HCT116 (cell line): ENCODE measurements around the gene G0S2. TPM values are rescaled to one million over a fixed set of nuclear protein-coding genes. Genes with fewer than 3 reads are reported as not detected.

Experiments used
- ATAC-seq: fragments of 200-7000 bp; cut with Tn5 transposase; 2 replicates; pipeline ENCODE4 v1.9.1; 2020; ENCODE audit warnings: mild to moderate bottlenecking, moderate library complexity
- BruUV-seq: library from RNA; stranded (reverse); fragments of 400-500 nt; replicated peaks from 2 replicates; lab custom pipeline; 2021; lab: Mats Ljungman, UMichigan
- CTCF ChIA-PET: fragments of 300-600 bp; sonication (Branson Sonifier 250); formaldehyde crosslinking; loops from one replicate; lab custom pipeline; 2021; ENCODE audit warnings: antibody characterized with exemption; lab: Charles Lee
- POLR2A ChIA-PET: fragments of 300-600, 350-600 bp; sonication (Branson Sonifier 250); formaldehyde crosslinking; loops from one replicate; lab custom pipeline; 2021; ENCODE audit warnings: antibody characterized with exemption; lab: Charles Lee
- RAD21 ChIA-PET, 2 experiments: fragments of 300-600 bp; sonication (Branson Sonifier 250); formaldehyde crosslinking; loops; one replicate each; lab custom pipeline; 2023; ENCODE audit warnings: low total read pairs in 2 of 2; ENCODE audit not compliant: uncharacterized antibody in 2 of 2, unreplicated experiment in 2 of 2, low non-redundant PET in 1 of 2; lab: Charles Lee
- DNase-seq: peaks from one replicate; pipeline ENCODE4 v3.0.0-alpha.2; 2010; ENCODE audit warnings: low read depth, low spot score
- H2AFZ ChIP-seq: fragments of 200-600 bp; shearing (Covaris generic), sonication (generic); 2 replicates; pipeline ENCODE4 v1.6.1; 2017; ENCODE audit warnings: low read depth, mixed run types, mixed read lengths, antibody characterized with exemption, low read length; ENCODE audit not compliant: poor library complexity, severe bottlenecking
- H3K27ac ChIP-seq: 2 replicates; pipeline ENCODE4 v1.5.1; 2012; ENCODE audit warnings: low read depth, low read length
- H3K27me3 ChIP-seq: fragments of 200-600 bp; sonication (generic); 2 replicates; pipeline ENCODE4 v1.6.1; 2016; ENCODE audit warnings: mixed run types, low read length, mixed read lengths; ENCODE audit not compliant: insufficient read depth
- H3K36me3 ChIP-seq, 2 experiments: fragments of 200-500 bp in 1 of 2; fragments of 200-600 bp in 1 of 2; sonication (Bioruptor generic) in 1 of 2; sonication (generic) in 1 of 2; 2 replicates each; pipeline versions ENCODE4 v1.5.1 to v1.6.1; 2014 to 2016; ENCODE audit warnings: low read length in 2 of 2, inconsistent platforms in 1 of 2, mixed read lengths in 1 of 2, mixed run types in 1 of 2; ENCODE audit not compliant: insufficient read depth in 2 of 2, control insufficient read depth in 1 of 2
- H3K4me1 ChIP-seq, 2 experiments: fragments of 200-600 bp in 1 of 2; sonication (generic) in 1 of 2; 2 replicates each; pipeline versions ENCODE4 v1.5.1 to v1.6.1; 2012 to 2017; ENCODE audit warnings: low read length in 2 of 2, inconsistent platforms in 1 of 2, mild to moderate bottlenecking in 1 of 2, mixed read lengths in 1 of 2, mixed run types in 1 of 2, moderate library complexity in 1 of 2; ENCODE audit not compliant: insufficient read depth in 2 of 2, control insufficient read depth in 1 of 2
- H3K4me2 ChIP-seq: fragments of 200-600 bp; sonication (generic); 2 replicates; pipeline ENCODE4 v1.6.1; 2017; ENCODE audit warnings: mixed run types, low read length, mixed read lengths
- H3K4me3 ChIP-seq, 2 experiments: fragments of 200-600 bp in 1 of 2; sonication (generic) in 1 of 2; replicated peaks in 1 of 2; 2 replicates each; pipeline ENCODE4 v1.5.1; 2011 to 2016; ENCODE audit warnings: low read length in 2 of 2, control low read depth in 1 of 2, low read depth in 1 of 2, mild to moderate bottlenecking in 1 of 2, mixed read lengths in 1 of 2, mixed run types in 1 of 2
- H3K79me2 ChIP-seq: fragments of 200-600 bp; sonication (generic); 2 replicates; pipeline ENCODE4 v1.6.1; 2017; ENCODE audit warnings: mild to moderate bottlenecking, mixed run types, low read length, moderate library complexity, mixed read lengths; ENCODE audit not compliant: insufficient read depth
- H3K9ac ChIP-seq: fragments of 200-600 bp; sonication (generic); 2 replicates; pipeline ENCODE4 v1.6.1; 2016; ENCODE audit warnings: low read length, mixed read lengths
- H3K9me2 ChIP-seq: fragments of 200-600 bp; sonication (generic), shearing (Covaris generic); 2 replicates; pipeline ENCODE4 v1.6.1; 2017; ENCODE audit warnings: mixed run types, mild to moderate bottlenecking, moderate library complexity; ENCODE audit not compliant: insufficient read depth
- H3K9me3 ChIP-seq, 2 experiments: fragments of 200-500 bp in 1 of 2; fragments of 200-600 bp in 1 of 2; sonication (Bioruptor generic) in 1 of 2; sonication (generic) in 1 of 2; 2 replicates each; pipeline ENCODE4 v1.6.1; 2014 to 2017; ENCODE audit warnings: low read length in 2 of 2, mixed read lengths in 2 of 2, inconsistent platforms in 1 of 2, low read depth in 1 of 2, mild to moderate bottlenecking in 1 of 2, mixed run types in 1 of 2, moderate library complexity in 1 of 2; ENCODE audit not compliant: control insufficient read depth in 1 of 2, insufficient read depth in 1 of 2
- H4K20me1 ChIP-seq: fragments of 200-600 bp; sonication (generic), shearing (Covaris generic); 2 replicates; pipeline ENCODE4 v1.6.1; 2017; ENCODE audit warnings: mixed run types, mild to moderate bottlenecking, moderate library complexity; ENCODE audit not compliant: insufficient read depth
- ELF1 ChIP-seq: IDR thresholded peaks from 2 replicates; pipeline ENCODE4 v1.6.1; 2012; ENCODE audit warnings: low read depth, borderline replicate concordance
- POLR2A ChIP-seq: IDR thresholded peaks from 2 replicates; pipeline ENCODE4 v1.7.0; 2011; ENCODE audit warnings: borderline replicate concordance; ENCODE audit not compliant: insufficient read depth, insufficient read length; ENCODE audit errors: extremely low read depth
- POLR2AphosphoS5 ChIP-seq: IDR thresholded peaks from 2 replicates; pipeline ENCODE4 v1.6.1; 2011; ENCODE audit warnings: mild to moderate bottlenecking, low read depth, low read length, moderate library complexity
- YY1 ChIP-seq: IDR thresholded peaks from 2 replicates; pipeline ENCODE4 v1.6.1; 2011; ENCODE audit warnings: low read length, low read depth, moderate library complexity, mild to moderate bottlenecking; ENCODE audit not compliant: insufficient replicate concordance; ENCODE audit errors: extremely low read depth
- ZFX ChIP-seq: fragments of 450-650 bp; IDR thresholded peaks from 2 replicates; pipeline ENCODE4 v1.6.1; 2017
- intact Hi-C: fragments of 100-400 bp; cut with micrococcal nuclease; formaldehyde crosslinking; loops from 2 replicates; pipeline ENCODE4 v1.10.0; 2022
- total RNA-seq: library from RNA; stranded (reverse); gene quantifications from one replicate; pipeline ENCODE4 v1.2.1, GENCODE V29; 2021; ENCODE audit not compliant: unreplicated experiment

Gene G0S2
- total RNA-seq, 1 experiment from 2014 or later, result not detected

DNA sequence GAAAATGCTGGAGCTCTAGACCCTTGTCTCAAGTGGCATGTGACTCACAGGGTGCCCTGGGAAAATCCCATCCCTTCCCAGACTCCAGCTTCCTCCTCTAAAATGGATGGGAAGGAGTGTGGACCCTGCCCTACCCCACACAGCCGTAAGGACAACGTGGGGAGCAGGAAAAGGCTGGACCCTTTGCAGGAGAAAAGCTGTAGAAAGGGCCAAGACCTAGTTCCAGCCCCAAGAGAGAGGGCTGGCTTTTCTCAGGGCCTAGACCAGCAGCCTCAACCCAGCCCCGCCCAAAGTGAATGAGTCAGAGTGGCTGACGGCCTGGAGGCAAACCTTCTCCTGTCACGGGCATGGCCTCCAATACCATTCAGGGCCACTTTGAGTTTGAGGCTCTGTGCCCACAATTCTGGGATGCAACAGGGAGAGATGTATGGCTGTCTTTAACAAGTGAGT is 24.0 kb upstream of the G0S2 start:
- peak; percentile 52; the same call in 1 of the 2 replicates for TF ChIP-seq POLR2AphosphoS5
- TF ChIP-seq YY1, result peak; percentile 57
- no peak for TF ChIP-seq POLR2A
- 0 out of 2 replicates have a peak, but pooled peaks have one; percentile 2 for TF ChIP-seq ZFX
- peaks cover 63 to 89% of the 10 kb centered on the region in 2 experiments for H3K4me1 ChIP-seq
- no peaks in the 10 kb centered on the region for H3K9me2 ChIP-seq
- no peaks in the 10 kb centered on the region for H3K27me3 ChIP-seq
- no peaks in the 10 kb centered on the region for H4K20me1 ChIP-seq
- no peaks in the 10 kb centered on the region for H3K9me3 ChIP-seq
- peak overlapping the region; percentile 72 for H3K9ac ChIP-seq
- H2AFZ ChIP-seq, result no peak overlapping the region
- peak overlapping the region; percentile 46 for H3K27ac ChIP-seq
- DNase-seq, result peak; percentile 67
- peak overlapping the region; percentile 88 for H3K4me2 ChIP-seq
- ChIA-PET POLR2A (no interaction called here), RAD21 (no interaction called here), CTCF (interaction anchor here (2.1 kb wide), 1 partner anchor 24 kb away, joined by 8 read pairs; no protein-coding TSS in a partner anchor)
- intact Hi-C loops, result no loop called here
- ATAC-seq, result peak; percentile 70
- H3K79me2 ChIP-seq, result 0 out of 2 replicates have a peak, but pooled peaks cover 6% of the 10 kb centered on the region
- peaks cover 0 to 3% of the 10 kb centered on the region in 2 experiments; a peak in 1 of 4 replicates for H3K36me3 ChIP-seq
- no TSS peak for BruUV-seq
- H3K4me3 ChIP-seq, result peak overlapping the region; percentile 46 to 57

- no peaks in the 10 kb centered on the region for H3K36me3 ChIP-seq
- POLR2A ChIA-PET, result interaction anchor here (1.4 kb wide), 1 partner anchor 23 kb away, joined by 3 read pairs; the partner anchor contains the start of gene G0S2
- H3K9ac ChIP-seq, result peak within 1 kb of the TSS; percentile 72
- peak within 1 kb of the TSS; percentile 74 for H3K27ac ChIP-seq
- no peaks in the 10 kb centered on the region for H3K9me2 ChIP-seq
- intact Hi-C loops, result loop anchor here (2.0 kb wide), 1 partner anchor 39 kb away; no protein-coding TSS in a partner anchor
- DNase-seq, result peak; percentile 65
- RAD21 ChIA-PET, result no interaction called here
- H4K20me1 ChIP-seq, result no peaks in the 10 kb centered on the region
- peak; percentile 55 for TF ChIP-seq POLR2AphosphoS5
- TF ChIP-seq ELF1, result no peak
- BruUV-seq, result TSS peak; percentile 45
- no peaks in the 10 kb centered on the region for H3K27me3 ChIP-seq
- peaks cover 67 to 95% of the 10 kb centered on the region in 2 experiments for H3K4me1 ChIP-seq
- CTCF ChIA-PET, result interaction anchor here (1.2 to 2.4 kb wide), 2 partner anchors 13 to 96 kb away, joined by 3 to 7 read pairs; no protein-coding TSS in a partner anchor
- H3K79me2 ChIP-seq, result 0 out of 2 replicates have a peak, but pooled peaks cover 6% of the 10 kb centered on the region
- no peaks in the 10 kb centered on the region for H3K9me3 ChIP-seq
- peak within 1 kb of the TSS; percentile 88 for H3K4me2 ChIP-seq
- ATAC-seq, result peak; percentile 44
- peak within 1 kb of the TSS; percentile 46 to 57 for H3K4me3 ChIP-seq
- H2AFZ ChIP-seq, result no peak within 1 kb of the TSS
These were observed 23.0 kb upstream of the G0S2 start, which contains the start of gene LAMB3 for GRCh38 chr1:209652121-209652735. LAMB3 (minus strand) TSS chr1:209652425; CDS start chr1:209650944, 1,481 bp downstream.
